GM11168 (cell line): ENCODE measurements around the gene RALB.
"Not testable (repeated sequence)": the region's sequence is repeated elsewhere in the genome, so short reads cannot be mapped to it uniquely, and the experiment has no call there.

Source experiments
- in situ Hi-C: fragments of 300-500 bp; cut with MboI; formaldehyde crosslinking; loops from one replicate; pipeline ENCODE4 v1.12.0; 2022; ENCODE audit warnings: low sequenced_read_pairs; ENCODE audit not compliant: unreplicated experiment

Gene RALB

DNA sequence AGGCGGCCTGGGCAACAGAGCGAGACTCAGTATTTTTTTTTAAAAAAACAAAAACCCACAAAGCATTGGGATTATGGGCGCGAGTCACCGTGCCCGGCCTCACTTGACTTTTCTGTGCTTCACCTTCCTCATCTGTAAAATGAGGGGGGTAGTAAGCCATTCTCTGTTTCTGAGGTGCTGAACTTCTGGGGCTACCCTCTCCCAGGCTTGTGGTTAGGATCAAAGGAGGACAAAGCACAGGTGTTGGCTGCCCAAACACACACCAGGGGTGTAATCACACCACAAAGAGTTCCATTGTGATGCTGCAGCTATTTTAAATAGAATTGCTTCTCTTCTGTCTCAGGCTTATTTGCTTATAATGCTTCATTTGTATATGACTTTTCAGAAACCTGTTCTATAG, 57.5 kb downstream of the RALB start:
- in situ Hi-C loops = loop anchor here (10.0 kb wide), 1 partner anchor 85 kb away; the partner anchor contains the start of gene TMEM185B

DNA sequence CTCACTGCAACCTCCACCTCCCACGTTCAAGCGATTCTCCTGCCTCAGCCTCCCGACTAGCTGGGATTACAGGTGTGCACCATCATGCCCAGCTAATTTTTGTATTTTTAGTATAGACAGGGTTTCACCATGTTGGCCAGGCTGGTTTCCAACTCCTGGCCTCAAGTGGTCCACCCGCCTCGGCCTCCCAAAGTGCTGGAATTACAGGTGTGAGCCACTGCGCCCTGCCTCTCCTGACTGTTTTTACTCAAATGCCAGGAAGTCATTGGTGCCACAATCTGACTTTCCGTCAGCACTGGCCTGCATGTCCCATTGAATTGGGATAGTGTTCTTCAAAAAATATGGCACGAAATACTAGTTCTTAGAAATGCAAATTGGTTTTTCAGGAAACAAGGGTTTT, 58.2 kb downstream of the RALB start:
- in situ Hi-C loops = loop anchor here (10.0 kb wide), 1 partner anchor 86 kb away; the partner anchor contains the start of gene TMEM185B

DNA sequence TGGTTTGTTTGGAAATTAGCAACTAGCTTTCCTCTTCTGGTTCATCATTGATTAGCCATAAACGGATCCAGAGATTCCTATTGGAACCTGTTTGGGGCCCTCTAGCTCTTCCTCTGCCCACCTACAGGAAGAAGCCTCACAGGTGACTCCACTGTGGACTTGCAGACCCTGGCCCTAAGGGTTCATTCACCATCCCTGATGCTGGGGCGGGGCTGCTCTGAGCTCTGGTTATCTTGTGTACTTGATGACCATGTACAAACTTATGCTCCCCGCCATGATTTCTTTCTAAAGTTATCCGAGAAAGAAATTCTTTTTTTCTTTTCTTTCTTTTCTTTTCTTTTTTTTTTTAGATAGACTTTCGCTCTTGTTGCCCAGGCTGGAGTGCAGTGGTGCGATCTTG, 59.4 kb downstream of the RALB start:
- in situ Hi-C loops = loop anchor here (10.0 kb wide), 1 partner anchor 87 kb away; the partner anchor contains the start of gene TMEM185B

DNA sequence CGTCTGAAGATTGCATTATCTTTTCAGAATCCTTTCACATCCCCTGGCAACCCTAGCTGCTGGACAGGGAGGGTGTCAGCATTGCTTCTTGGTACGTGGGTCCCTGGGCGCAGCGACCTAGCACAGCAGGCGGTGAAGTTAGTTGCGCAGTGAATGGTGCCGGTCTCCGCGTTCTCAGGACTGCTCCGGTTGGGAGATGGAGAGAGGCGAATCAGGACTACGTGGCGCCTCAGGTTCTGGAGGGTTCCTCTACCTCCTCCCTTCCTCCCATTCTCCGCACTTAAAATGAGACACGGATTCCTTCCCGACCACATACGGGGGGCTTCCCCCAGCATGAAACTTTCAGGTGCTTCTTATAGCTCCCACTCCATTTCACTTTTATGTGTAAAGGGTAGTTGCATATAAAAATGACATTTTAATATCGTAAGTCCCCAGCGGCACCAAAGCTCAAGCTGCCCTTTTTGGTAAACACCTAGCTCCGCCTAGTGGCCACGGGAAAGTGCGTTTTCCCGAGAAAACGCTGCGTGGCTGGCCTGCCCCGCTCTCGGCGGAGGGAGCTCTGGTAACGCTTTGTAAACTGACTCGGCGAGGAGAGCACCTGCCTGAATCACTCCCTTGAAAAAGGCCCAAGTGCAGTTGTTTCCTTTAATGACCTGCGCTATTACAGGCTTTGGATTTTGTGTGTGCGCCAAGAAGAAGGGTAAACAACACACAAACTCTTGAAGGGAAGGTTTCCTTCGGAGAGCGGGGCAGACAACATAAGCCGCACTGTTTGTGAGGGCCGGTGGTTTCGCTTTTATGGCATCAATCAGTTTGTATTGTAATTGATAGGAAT, 60.4 kb downstream of the RALB start:
- in situ Hi-C loops = loop anchor here (10.0 kb wide), 1 partner anchor 88 kb away; the partner anchor contains the start of gene TMEM185B

DNA sequence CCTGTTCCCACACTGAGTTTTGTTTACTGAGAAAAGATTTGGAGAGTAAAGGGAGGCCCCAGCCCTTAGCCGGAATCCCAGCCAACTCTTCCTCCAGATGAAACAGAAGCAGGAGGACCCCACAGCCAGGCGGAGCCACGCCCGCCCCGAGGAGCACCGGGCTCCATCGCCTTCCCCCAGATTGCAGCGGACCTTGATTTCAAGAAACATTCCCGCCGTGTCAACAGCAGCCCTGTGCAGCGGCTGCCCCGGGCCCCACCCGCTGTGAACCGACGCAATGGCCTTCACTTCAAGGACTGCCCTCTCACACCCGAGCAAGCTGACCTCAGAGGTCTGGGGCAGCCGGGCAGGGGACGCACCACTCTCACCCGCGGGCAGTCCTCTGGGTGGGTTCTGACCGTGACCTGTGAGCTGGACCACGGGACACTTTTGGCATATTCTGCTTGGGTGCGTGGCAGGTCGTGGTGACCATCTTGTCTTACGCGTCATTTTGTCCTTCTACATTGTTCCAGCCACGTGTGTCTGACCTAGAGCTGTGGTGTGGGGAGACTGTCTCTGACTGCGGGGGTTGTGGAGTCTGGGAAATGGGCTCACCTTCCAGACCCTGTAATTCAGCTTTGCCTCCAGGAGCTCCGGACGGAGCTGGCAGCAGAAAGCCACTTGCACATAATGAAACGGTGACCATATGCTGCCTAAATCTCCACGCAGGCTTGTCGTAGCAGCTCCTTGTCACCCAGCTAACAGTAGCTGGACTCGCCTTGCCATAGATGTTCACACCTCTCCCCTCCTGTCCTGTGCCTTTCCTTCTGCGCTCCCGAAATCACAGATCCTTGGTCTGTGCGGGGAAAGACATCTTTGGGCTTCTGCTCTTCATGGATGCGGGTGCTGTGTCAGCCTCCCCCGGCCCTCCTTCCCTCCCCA, 61.3 kb downstream of the RALB start:
- in situ Hi-C loops = loop anchor here (10.0 kb wide), 1 partner anchor 89 kb away; the partner anchor contains the start of gene TMEM185B

DNA sequence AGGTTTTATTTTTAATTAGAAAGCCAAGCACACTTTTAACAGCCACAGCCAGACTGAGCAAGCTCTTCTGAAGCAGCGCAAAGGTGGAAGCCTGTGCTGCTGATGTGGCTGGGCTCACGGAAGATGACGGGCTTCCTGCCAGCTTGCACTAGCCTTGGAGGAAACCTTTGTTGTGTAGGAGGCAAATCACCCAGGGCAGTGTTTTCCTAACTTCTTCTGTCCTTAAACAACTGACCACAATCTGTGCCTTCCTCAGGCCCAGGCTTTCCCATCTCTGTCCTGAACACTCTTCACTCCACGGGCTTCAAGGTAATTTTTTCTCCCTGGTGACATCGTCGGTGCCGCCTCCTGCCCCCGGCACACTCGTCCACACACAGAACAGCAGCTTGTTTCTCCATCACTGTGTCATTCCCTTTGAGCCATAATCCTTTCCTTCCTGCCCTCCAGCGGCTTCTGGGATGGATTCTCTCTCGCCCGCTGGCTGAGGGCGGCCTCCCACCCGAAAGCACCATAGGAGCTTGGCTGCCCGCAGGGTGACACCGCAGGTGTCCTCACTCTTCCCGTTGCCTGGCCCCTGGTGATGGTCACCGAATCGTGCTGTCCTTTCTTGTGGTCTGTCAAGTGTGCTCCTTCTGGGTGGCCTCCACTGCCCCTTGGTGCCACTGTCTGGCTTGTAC, 62.2 kb downstream of the RALB start:
- in situ Hi-C loops = loop anchor here (10.0 kb wide), 1 partner anchor 90 kb away; the partner anchor contains the start of gene TMEM185B

DNA sequence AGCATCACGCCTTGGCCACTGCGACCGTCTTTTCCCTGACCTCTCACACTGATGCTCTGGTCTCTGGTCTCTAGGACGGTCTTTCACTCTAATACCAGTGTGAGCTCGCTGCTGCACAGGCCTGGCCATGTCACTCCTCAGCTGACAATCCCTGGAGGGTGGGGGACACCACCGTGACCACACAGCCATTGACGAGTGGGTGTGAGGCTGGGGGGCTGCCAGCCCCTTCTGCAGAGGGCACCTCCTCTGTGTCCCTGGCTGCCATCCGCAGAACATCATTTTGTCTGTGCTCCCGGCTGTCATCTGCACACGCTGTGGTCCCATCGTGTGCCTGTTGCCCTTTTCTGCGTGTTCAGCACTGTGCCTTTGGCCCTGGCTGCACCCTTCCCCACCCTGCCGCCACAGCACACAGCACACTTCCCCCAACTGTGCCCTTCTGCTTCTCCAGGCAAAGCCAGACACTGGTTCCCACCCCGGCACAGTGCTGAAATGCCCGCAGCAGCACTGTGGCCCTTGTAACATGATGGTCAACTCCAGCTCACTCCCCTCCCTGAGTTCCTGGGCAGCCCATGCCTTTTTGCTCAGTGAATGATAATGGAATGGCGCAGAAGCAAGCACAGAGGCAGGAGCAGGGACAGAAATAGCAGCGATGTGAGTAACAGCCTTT, 62.8 kb downstream of the RALB start:
- in situ Hi-C loops = loop anchor here (10.0 kb wide), 1 partner anchor 91 kb away; the partner anchor contains the start of gene TMEM185B

DNA sequence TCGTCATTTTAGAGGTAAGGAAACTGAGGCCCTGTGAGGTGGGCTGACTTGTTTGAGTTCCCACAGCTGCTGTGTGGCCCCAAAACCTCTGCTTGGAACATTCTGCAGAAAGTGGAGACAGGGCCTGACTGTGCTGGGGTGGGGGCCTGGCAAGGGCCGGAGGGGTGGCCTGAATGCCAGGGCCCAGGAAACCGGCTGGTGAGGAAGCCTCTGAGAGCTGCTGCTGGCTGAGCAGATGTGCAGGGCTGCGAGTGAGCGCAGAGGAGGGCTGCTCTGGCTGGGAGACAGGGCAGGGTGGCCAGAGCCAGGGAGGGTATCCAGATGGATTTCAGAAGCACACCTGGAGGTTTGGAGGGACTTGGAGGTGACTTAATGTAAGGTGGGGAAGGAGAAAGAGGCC, 63.4 kb downstream of the RALB start:
- in situ Hi-C loops = loop anchor here (10.0 kb wide), 1 partner anchor 91 kb away; the partner anchor contains the start of gene TMEM185B

DNA sequence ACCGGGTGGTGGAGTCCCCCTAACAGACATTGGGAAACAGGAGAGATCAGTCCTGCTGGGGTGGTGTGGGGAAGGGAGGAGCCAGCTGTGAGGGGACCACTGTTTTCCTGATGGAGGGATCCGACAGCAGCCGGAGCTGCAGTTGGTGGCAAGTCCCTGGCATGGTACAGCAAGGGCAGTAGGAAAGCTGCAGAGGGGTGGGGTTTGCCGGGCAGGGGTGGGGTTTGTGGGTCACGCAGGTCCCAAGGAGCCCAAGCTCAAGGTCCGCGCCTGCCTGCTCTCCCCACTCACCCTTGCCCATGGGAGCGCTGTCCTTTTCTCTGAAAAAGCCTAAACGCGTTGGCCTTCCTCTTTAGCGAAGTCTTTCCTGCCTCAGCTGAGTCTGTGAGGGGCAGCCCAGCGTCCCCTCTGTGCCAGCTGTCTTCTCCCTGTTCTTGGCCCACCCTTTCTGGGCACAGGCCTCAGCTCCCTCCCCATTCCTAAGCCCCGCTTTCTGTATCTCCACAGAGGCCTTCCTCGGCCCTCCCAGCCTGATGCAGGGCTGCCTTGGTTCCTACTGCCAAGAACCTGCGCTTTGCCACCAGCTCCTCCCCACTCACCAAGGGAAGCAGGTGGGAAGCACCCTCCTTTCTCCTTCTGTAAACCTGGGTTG, 64.0 kb downstream of the RALB start:
- in situ Hi-C loops = loop anchor here (10.0 kb wide), 1 partner anchor 92 kb away; the partner anchor contains the start of gene TMEM185B

DNA sequence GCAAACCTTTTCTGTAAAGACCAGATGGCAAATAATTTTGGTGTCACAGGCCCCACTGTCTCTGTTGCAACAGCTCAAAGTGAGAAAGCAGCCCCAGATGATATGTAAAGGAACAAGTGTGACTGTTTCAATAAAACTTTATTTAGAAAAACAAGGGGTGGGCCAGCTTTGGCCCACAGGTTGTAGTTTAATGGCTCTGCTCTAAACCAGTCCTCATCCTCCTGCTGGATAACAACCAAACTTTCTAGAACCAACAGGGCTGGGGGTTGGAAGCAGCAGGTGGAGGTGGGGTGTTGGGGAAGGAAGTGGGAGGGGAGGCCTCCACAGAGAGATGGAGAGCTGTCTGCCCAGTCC, 64.5 kb downstream of the RALB start:
- in situ Hi-C loops = loop anchor here (10.0 kb wide), 1 partner anchor 92 kb away; the partner anchor contains the start of gene TMEM185B

DNA sequence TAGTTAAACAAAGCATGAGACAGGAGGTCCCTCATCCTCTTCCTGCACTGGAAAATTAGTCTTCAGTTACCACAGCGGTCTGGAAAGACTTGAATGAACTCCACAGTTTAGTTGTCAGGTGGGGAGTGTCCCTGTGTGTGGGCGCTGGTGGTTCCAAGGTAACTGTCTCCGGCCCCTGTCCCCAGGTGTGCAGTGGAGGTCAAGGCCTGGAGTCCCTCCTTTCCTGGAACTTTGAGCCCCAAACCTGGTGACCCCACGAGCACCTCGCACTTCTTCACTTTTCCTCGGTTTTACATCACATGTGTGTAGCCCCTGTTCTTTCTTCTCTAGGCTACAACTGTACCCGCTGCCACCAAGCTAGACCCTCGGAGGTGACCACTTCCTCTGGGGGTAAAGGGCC, 65.3 kb downstream of the RALB start:
- in situ Hi-C loops = loop anchor here (10.0 kb wide), 1 partner anchor 93 kb away; the partner anchor contains the start of gene TMEM185B

DNA sequence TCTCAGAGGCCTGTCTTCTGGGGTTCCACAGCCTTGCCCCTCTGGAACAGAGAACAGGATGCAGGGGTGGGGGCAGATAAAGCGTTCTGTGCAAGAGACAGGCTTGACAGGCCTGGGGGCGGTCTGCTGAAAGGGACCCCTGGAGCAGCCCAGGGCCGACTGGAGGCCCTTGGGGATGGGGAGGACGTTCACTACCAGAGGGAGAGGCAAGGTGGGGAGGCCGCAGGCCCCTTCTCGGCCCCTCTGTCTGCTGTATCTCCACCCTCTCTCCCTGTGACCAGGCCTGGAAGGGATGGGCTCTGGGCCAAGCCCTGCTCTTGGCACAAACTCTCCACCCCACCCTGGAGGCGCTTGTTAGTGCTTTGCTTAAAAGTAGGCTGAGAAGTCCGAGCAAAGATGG, 66.0 kb downstream of the RALB start:
- in situ Hi-C loops = loop anchor here (10.0 kb wide), 1 partner anchor 94 kb away; the partner anchor contains the start of gene TMEM185B

DNA sequence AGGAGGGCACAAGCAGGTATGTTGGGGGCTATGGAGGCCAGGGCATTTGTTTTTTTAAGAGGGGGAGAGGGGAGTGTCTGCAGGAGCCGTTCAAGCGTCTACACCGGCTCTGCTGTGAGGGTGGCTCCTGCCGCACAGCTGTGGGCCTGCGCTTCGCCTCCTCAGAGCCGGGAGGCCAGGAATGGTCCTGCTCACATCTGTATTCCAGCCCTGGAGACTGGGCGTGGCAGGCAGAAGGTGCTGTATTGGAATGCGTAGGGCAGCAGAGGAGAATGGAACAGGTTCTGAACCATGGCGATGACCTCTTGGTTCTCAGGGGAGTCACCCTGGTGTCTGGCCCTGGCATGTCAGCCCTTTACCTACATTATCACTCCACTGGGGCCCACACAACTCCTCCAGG, 66.5 kb downstream of the RALB start:
- in situ Hi-C loops = loop anchor here (10.0 kb wide), 1 partner anchor 94 kb away; the partner anchor contains the start of gene TMEM185B

DNA sequence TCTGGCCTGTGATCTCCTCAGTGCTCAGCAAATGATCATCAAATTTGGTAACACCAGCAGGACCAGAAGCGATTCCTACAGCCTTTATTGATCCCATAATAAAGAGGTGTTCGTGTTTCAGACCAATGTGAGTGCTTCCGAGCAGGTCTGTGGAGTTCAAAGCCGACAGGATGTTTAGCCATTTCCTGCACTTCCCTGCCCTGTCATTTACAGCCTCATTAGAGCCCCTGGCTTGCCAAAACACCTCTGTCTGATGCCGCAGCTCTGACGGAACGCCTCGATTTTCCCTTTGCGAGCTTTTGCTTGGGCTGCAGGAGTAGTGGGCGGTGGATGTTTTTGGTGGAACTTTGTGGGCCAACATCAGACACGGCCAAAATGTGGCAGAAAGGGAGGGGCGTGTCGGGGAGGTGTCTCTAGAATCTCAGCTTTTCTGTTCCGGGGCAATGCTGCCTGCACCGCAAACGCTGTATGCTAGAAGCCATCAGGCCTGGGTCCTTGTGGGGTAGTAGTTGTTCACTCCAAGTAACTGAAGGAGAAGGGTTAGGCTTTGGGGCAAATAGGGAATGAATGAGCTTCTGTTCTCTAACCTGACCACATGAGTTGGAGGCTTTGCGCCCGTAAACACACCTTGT, 67.2 kb downstream of the RALB start:
- in situ Hi-C loops = loop anchor here (10.0 kb wide), 1 partner anchor 95 kb away; the partner anchor contains the start of gene TMEM185B

DNA sequence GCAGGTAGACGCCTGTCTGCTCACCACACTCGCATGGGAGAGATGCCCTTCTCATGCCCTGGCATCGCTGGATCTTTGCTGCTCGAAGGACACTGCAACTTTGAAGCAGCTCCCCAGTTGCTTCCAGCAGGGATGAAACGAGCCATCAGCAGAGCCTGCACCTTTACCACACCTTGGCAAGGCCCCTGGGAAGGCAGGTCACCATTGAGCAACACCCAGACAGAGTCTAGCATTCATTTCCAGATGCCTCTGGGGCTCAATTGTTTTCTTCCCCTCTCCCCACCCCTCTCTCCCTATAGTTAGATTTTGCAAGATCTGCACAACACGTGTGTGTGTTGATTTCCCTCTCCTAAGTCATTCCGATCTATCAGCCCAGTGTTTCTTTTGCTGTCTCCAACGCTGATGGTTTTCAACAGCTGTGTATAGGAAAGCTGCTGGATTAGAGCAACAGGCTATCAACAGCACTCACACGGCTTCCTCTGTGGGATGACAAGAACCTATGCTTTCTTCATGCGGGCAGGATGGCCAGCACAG, 67.7 kb downstream of the RALB start:
- in situ Hi-C loops = no loop called here

DNA sequence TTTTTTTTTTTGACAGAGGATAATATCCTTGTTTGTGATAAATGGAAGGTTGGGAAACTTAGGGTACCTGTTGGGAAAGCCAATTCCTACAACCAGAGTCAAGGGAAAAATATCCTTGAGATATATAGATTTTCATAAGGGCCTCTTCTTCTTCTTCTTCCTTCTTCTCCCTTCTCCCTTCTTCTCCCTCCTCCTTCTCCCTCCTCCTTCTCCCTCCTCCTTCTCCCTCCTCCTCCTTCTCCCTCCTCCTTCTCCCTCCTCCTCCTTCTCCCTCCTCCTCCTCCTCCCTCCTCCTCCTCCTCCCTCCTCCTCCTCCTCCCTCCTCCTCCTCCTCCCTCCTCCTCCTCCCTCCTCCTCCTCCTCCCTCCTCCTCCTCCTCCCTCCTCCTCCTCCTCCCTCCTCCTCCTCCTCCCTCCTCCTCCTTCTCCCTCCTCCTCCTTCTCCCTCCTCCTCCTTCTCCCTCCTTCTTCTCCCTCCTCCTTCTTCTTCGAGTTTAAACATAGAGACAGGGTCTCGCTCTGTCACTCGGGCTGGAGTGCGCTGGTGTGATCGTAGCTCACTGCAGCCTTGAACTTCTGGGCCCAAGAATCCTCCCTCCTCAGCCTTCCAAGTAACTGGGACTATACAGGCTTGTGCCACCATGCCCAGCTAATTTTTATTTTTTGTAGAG, 68.4 kb downstream of the RALB start:
- in situ Hi-C loops = not testable (repeated sequence)

DNA sequence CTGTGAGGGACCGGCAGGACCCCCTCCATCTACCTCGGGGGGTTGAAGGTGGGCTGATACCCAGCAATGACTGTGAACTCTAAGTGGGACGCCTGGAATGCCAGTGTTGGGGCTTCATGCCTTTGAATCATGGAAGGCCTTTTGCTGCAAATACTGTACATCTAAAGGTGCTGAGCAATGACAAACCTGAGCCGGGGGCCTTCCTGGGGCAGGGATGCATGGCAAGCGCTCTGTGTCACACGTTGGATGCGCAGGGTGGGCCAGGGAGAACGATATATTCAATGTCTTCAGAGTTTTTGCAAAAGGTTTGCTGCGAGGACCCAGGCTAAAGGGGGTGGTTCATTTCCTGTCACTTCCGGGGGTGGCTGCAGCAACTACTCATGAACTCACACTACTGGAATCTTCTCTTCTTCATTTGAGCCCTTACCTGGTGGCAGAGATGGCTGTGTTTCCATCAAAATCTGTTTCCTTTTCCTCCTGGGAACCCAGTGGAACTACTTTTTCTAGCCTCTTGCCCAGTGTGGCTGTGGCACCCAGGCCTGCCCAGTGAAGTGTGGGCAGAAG, 69.2 kb downstream of the RALB start:
- in situ Hi-C loops = no loop called here
